NCI-H82 treated with DMSO at 0.1 percent for 48 hours (cell line): Measurements from ENCODE around the gene CHD2.

Experiments
- DNase-seq: peaks from one replicate; lab custom pipeline; 2025; ENCODE audit not compliant: unreplicated experiment; lab: John Stamatoyannopoulos, UW

The CHD2 gene

GRCh38 chr15:93065641-93066045 is 165.5 kb downstream of the CHD2 start:
- DNase-seq, result no peak

GRCh38 chr15:93066224-93066681 is 166.1 kb downstream of the CHD2 start:
- DNase-seq, result no peak

- DNase-seq, result no peak
These were observed 166.9 kb downstream of the CHD2 start for GRCh38 chr15:93066834-93067648.

GRCh38 chr15:93067649-93068085 is 167.5 kb downstream of the CHD2 start:
- DNase-seq, result no peak

- no peak for DNase-seq
These were observed 168.6 kb downstream of the CHD2 start for GRCh38 chr15:93068581-93069199.

GRCh38 chr15:93070132-93070531 is 170.0 kb downstream of the CHD2 start:
- DNase-seq, result no peak

- DNase-seq, result no peak
These were observed 170.6 kb downstream of the CHD2 start for GRCh38 chr15:93070551-93071296.

GRCh38 chr15:93071469-93071936 is 171.4 kb downstream of the CHD2 start:
- DNase-seq, result no peak

GRCh38 chr15:93072011-93072410 is 171.9 kb downstream of the CHD2 start:
- no peak for DNase-seq

GRCh38 chr15:93072411-93073394 is 172.6 kb downstream of the CHD2 start:
- DNase-seq, result peak; percentile 42

GRCh38 chr15:93073465-93073952 is 173.4 kb downstream of the CHD2 start:
- DNase-seq, result no peak

GRCh38 chr15:93074599-93074998 is 174.5 kb downstream of the CHD2 start:
- no peak for DNase-seq

GRCh38 chr15:93076217-93076616 is 176.1 kb downstream of the CHD2 start:
- no peak for DNase-seq

GRCh38 chr15:93076875-93077274 is 176.8 kb downstream of the CHD2 start:
- DNase-seq, result no peak
